Lung (tissue), 12 donors: ENCODE measurements around the gene MAP7. TPM values are rescaled to one million over a fixed set of nuclear protein-coding genes. Genes with fewer than 3 reads are reported as not detected.

Source experiments
- ATAC-seq: fragments of 200-7000 bp; cut with Tn5 transposase; one replicate; pipeline ENCODE4 v1.9.1; 2020; ENCODE audit warnings: moderate number of reproducible peaks; ENCODE audit not compliant: insufficient read depth, low FRiP score
- DNase-seq, 3 donors: peaks; one replicate each; pipeline ENCODE4 v3.0.0-alpha.2; 2013 to 2017
- H3K27ac ChIP-seq, 2 donors: one replicate each; pipeline ENCODE4 v1.5.1; 2013; ENCODE audit warnings: mild to moderate bottlenecking in 2 of 2, moderate library complexity in 2 of 2, control low read depth in 1 of 2, inconsistent platforms in 1 of 2, low read depth in 1 of 2, low read length in 1 of 2
- H3K27me3 ChIP-seq, 3 donors: one replicate each; pipeline ENCODE4 v1.5.1; 2013; ENCODE audit warnings: low read length in 2 of 3; ENCODE audit not compliant: control insufficient read depth in 3 of 3, insufficient read depth in 3 of 3
- H3K36me3 ChIP-seq, 4 donors: one replicate each; pipeline ENCODE4 v1.5.1; 2013; ENCODE audit warnings: low read length in 4 of 4, mild to moderate bottlenecking in 1 of 4, moderate library complexity in 1 of 4; ENCODE audit not compliant: control insufficient read depth in 4 of 4, insufficient read depth in 4 of 4
- H3K4me1 ChIP-seq, 5 donors: one replicate each; pipeline ENCODE4 v1.5.1; 2013; ENCODE audit warnings: low read length in 5 of 5, mild to moderate bottlenecking in 2 of 5, moderate library complexity in 1 of 5; ENCODE audit not compliant: control insufficient read depth in 5 of 5, insufficient read depth in 5 of 5
- H3K4me3 ChIP-seq: one replicate; pipeline ENCODE4 v1.5.1; 2013; ENCODE audit warnings: mild to moderate bottlenecking, control low read depth, moderate library complexity
- H3K9ac ChIP-seq, 2 donors: one replicate each; pipeline ENCODE4 v1.5.1; 2013; ENCODE audit warnings: low read length in 2 of 2, control low read depth in 1 of 2; ENCODE audit not compliant: insufficient read depth in 1 of 2
- H3K9me3 ChIP-seq, 4 donors: one replicate each; pipeline ENCODE4 v1.5.1; 2013; ENCODE audit warnings: low read length in 3 of 4, mild to moderate bottlenecking in 1 of 4, moderate library complexity in 1 of 4; ENCODE audit not compliant: control insufficient read depth in 4 of 4, insufficient read depth in 3 of 4
- CTCF ChIP-seq: IDR thresholded peaks from 2 replicates; pipeline ENCODE4 v1.5.1; 2012; ENCODE audit warnings: mild to moderate bottlenecking; ENCODE audit errors: control extremely low read depth, extremely low read depth
- WGBS, 2 donors: extraction: QIAGEN DNeasy Blood & Tissue Kit; methylation state at CpG; one replicate each; pipeline ENCODE4 v1.1.7; 2013; 5-methylcytosine and 5-hydroxymethylcytosine counted together
- polyA plus RNA-seq, 2 donors: library from polyadenylated mRNA; stranded (reverse); fragments of 200-250 nt; gene quantifications; one replicate each; pipeline ENCODE4 v1.2.1, GENCODE V29; 2013
- total RNA-seq, 2 donors: library from RNA; depleted of rRNA in 1 of 2; stranded (reverse); fragments of >200 nt in 1 of 2; gene quantifications; one replicate each; pipeline ENCODE4 v1.2.1, GENCODE V29; 2014 to 2021
- donor health status: control.
- donor health status: control.
- donor health status: Bipolar disorder and iron deficiency.
- donor health status: healthy.
- donor health status: DM: yes; HTN: yes; CAD: no.

MAP7 gene
- total and polyA plus RNA-seq, 4 donors, result 8.4 to 23.4 (median 12.3) TPM

GRCh38 chr6:136529710-136530109 is 20.5 kb downstream of the MAP7 start:
- peaks cover 0 to 7% (median 0%) of the 10 kb centered on the region in 3 donors for H3K27me3 ChIP-seq
- DNase-seq (no peak), ATAC-seq (no peak)
- WGBS, 2 donors, result 89 to 95% methylated on average over 3 of the region's 3 CpGs
- H3K36me3 ChIP-seq, result no peaks in the 10 kb centered on the region
- no peak overlapping the region for H3K4me3 ChIP-seq
- H3K9ac ChIP-seq, result no peak overlapping the region
- no peak for TF ChIP-seq CTCF
- H3K27ac ChIP-seq, result no peak overlapping the region
- H3K9me3 ChIP-seq, result peaks cover 0 to 1% (median 0%) of the 10 kb centered on the region in 4 donors
- H3K4me1 ChIP-seq, result peaks cover 0 to 2% (median 0%) of the 10 kb centered on the region in 5 donors

- H3K27me3 ChIP-seq, result peaks cover 0 to 6% (median 0%) of the 10 kb centered on the region in 3 donors
- H3K27ac ChIP-seq, result no peak overlapping the region
- ATAC-seq (no peak), DNase-seq (no peak)
- 75 to 91% methylated on average over 1 of the region's 1 CpG for WGBS, 2 donors
- H3K36me3 ChIP-seq, result no peaks in the 10 kb centered on the region
- no peak for TF ChIP-seq CTCF
- H3K9ac ChIP-seq, result no peak overlapping the region
- peaks cover 0 to 2% (median 0%) of the 10 kb centered on the region in 5 donors for H3K4me1 ChIP-seq
- H3K4me3 ChIP-seq, result no peak overlapping the region
- peaks cover 0 to 1% (median 0%) of the 10 kb centered on the region in 4 donors for H3K9me3 ChIP-seq
Measured at GRCh38 chr6:136528477-136528876, 21.7 kb downstream of the MAP7 start.

- Histone ChIP-seq H3K9me3 (peaks cover 0 to 1% (median 0%) of the 10 kb centered on the region in 4 donors), H3K9ac (no peak overlapping the region), H3K27me3 (peaks cover 0 to 3% (median 0%) of the 10 kb centered on the region in 3 donors), H3K4me1 (peaks cover 0 to 2% (median 0%) of the 10 kb centered on the region in 5 donors), H3K4me3 (no peak overlapping the region), H3K27ac (no peak overlapping the region), H3K36me3 (no peaks in the 10 kb centered on the region)
- ATAC-seq (no peak), DNase-seq (no peak)
- TF ChIP-seq CTCF, result no peak
- WGBS, 2 donors, result 73 to 82% methylated on average over 6 of the region's 6 CpGs
Measured at GRCh38 chr6:136527831-136528230, 22.4 kb downstream of the MAP7 start.

GRCh38 chr6:136526937-136527336 is 23.3 kb downstream of the MAP7 start:
- Histone ChIP-seq H3K27ac (no peak overlapping the region), H3K9ac (no peak overlapping the region), H3K9me3 (peaks cover 0 to 1% (median 0%) of the 10 kb centered on the region in 4 donors), H3K4me3 (no peak overlapping the region), H3K36me3 (no peaks in the 10 kb centered on the region), H3K27me3 (peaks cover 0 to 3% (median 0%) of the 10 kb centered on the region in 3 donors), H3K4me1 (peaks cover 0 to 2% (median 0%) of the 10 kb centered on the region in 5 donors)
- peak in 1 of 3 donors; percentile 13 for DNase-seq
- TF ChIP-seq CTCF, result no peak
- 32 to 46% methylated on average over 4 of the region's 4 CpGs for WGBS, 2 donors
- no peak for ATAC-seq
